Central memory CD8-positive, alpha-beta T cell (primary cell): ENCODE data around the gene NFATC1.

Experiments used
- ATAC-seq: fragments of 150-1000 bp; cut with Tn5 transposase; replicated peaks from 2 replicates; pipeline ENCODE4 v1.10.0; 2022; ENCODE audit warnings: mild to moderate bottlenecking, moderate FRiP score, moderate number of reproducible peaks; ENCODE audit not compliant: poor library complexity, severe bottlenecking; ENCODE audit errors: extremely low read depth
- DNase-seq, 2 donors: peaks; one replicate each; pipeline ENCODE4 v3.0.0; 2021; ENCODE audit warnings: low spot score in 2 of 2
- H3K27ac Mint-ChIP-seq: one replicate; pipeline ENCODE4 v1.8.0; 2022; ENCODE audit warnings: low read depth, mild to moderate bottlenecking, moderate library complexity, mixed read lengths
- H3K27me3 Mint-ChIP-seq: one replicate; pipeline ENCODE4 v1.8.0; 2022; ENCODE audit warnings: mixed read lengths
- H3K36me3 Mint-ChIP-seq: one replicate; pipeline ENCODE4 v1.8.0; 2022; ENCODE audit warnings: mild to moderate bottlenecking, moderate library complexity, mixed read lengths; ENCODE audit not compliant: insufficient read depth
- H3K4me1 Mint-ChIP-seq: one replicate; pipeline ENCODE4 v1.8.0; 2022; ENCODE audit warnings: mixed read lengths
- H3K4me3 Mint-ChIP-seq: one replicate; pipeline ENCODE4 v1.8.0; 2022; ENCODE audit warnings: mild to moderate bottlenecking, moderate library complexity, mixed read lengths
- H3K9me3 Mint-ChIP-seq: one replicate; pipeline ENCODE4 v1.8.0; 2022; ENCODE audit warnings: mixed read lengths

NFATC1 gene

GRCh38 chr18:79379251-79379905 is 16.4 kb upstream of the NFATC1 start:
- peaks cover 10% of the 10 kb centered on the region for H3K4me1 Mint-ChIP-seq
- no peak for DNase-seq
- ATAC-seq = no peak
- no peaks in the 10 kb centered on the region for H3K9me3 Mint-ChIP-seq
- H3K4me3 Mint-ChIP-seq = no peak overlapping the region
- peak overlapping the region; percentile 53 for H3K27ac Mint-ChIP-seq
- H3K27me3 Mint-ChIP-seq = no peaks in the 10 kb centered on the region
- H3K36me3 Mint-ChIP-seq = peaks cover 13% of the 10 kb centered on the region

GRCh38 chr18:79379931-79380815 is 15.6 kb upstream of the NFATC1 start:
- H3K27ac Mint-ChIP-seq = no peak overlapping the region
- H3K9me3 Mint-ChIP-seq = no peaks in the 10 kb centered on the region
- DNase-seq (no peak), ATAC-seq (no peak)
- no peaks in the 10 kb centered on the region for H3K27me3 Mint-ChIP-seq
- peaks cover 11% of the 10 kb centered on the region for H3K4me1 Mint-ChIP-seq
- peaks cover 13% of the 10 kb centered on the region for H3K36me3 Mint-ChIP-seq
- no peak overlapping the region for H3K4me3 Mint-ChIP-seq

- no peak overlapping the region for H3K4me3 Mint-ChIP-seq
- DNase-seq (peak; percentile 47 to 58), ATAC-seq (peak; percentile 29)
- no peaks in the 10 kb centered on the region for H3K27me3 Mint-ChIP-seq
- no peaks in the 10 kb centered on the region for H3K9me3 Mint-ChIP-seq
- peaks cover 8% of the 10 kb centered on the region for H3K36me3 Mint-ChIP-seq
- H3K4me1 Mint-ChIP-seq = peaks cover 11% of the 10 kb centered on the region
- no peak overlapping the region for H3K27ac Mint-ChIP-seq
Observed at GRCh38 chr18:79380816-79381806, 14.6 kb upstream of the NFATC1 start.

GRCh38 chr18:79381811-79382311 is 13.9 kb upstream of the NFATC1 start:
- no peak overlapping the region for H3K27ac Mint-ChIP-seq
- peaks cover 11% of the 10 kb centered on the region for H3K4me1 Mint-ChIP-seq
- H3K36me3 Mint-ChIP-seq = peaks cover 10% of the 10 kb centered on the region
- H3K27me3 Mint-ChIP-seq = no peaks in the 10 kb centered on the region
- ATAC-seq = no peak
- DNase-seq = no peak
- H3K9me3 Mint-ChIP-seq = no peaks in the 10 kb centered on the region
- no peak overlapping the region for H3K4me3 Mint-ChIP-seq

GRCh38 chr18:79382681-79383387 is 12.9 kb upstream of the NFATC1 start:
- Mint-ChIP-seq H3K4me1 (peaks cover 11% of the 10 kb centered on the region), H3K9me3 (no peaks in the 10 kb centered on the region), H3K27ac (no peak overlapping the region), H3K27me3 (no peaks in the 10 kb centered on the region), H3K36me3 (peaks cover 10% of the 10 kb centered on the region), H3K4me3 (no peak overlapping the region)
- DNase-seq = no peak
- ATAC-seq = no peak

GRCh38 chr18:79383388-79384056 is 12.2 kb upstream of the NFATC1 start:
- H3K4me1 Mint-ChIP-seq = peaks cover 13% of the 10 kb centered on the region
- H3K9me3 Mint-ChIP-seq = no peaks in the 10 kb centered on the region
- no peak overlapping the region for H3K4me3 Mint-ChIP-seq
- peaks cover 5% of the 10 kb centered on the region for H3K27me3 Mint-ChIP-seq
- H3K36me3 Mint-ChIP-seq = peaks cover 10% of the 10 kb centered on the region
- H3K27ac Mint-ChIP-seq = no peak overlapping the region
- DNase-seq = no peak
- ATAC-seq = no peak

- H3K4me3 Mint-ChIP-seq = no peak overlapping the region
Observed at GRCh38 chr18:79384151-79384807, 11.5 kb upstream of the NFATC1 start.

GRCh38 chr18:79384834-79385233 is 10.9 kb upstream of the NFATC1 start:
- DNase-seq (no peak), ATAC-seq (no peak)
- Mint-ChIP-seq H3K36me3 (peaks cover 7% of the 10 kb centered on the region), H3K27me3 (peaks cover 18% of the 10 kb centered on the region), H3K4me3 (no peak overlapping the region), H3K27ac (no peak overlapping the region), H3K9me3 (no peaks in the 10 kb centered on the region), H3K4me1 (peaks cover 11% of the 10 kb centered on the region)

More at GRCh38 chr18:79384151-79384807, 11.5 kb upstream of the NFATC1 start:
- Mint-ChIP-seq H3K9me3 (no peaks in the 10 kb centered on the region), H3K27me3 (peaks cover 13% of the 10 kb centered on the region), H3K36me3 (peaks cover 7% of the 10 kb centered on the region), H3K27ac (peak overlapping the region; percentile 82), H3K4me1 (peaks cover 11% of the 10 kb centered on the region)
- DNase-seq = no peak
- no peak for ATAC-seq

GRCh38 chr18:79385326-79385707 is 10.4 kb upstream of the NFATC1 start:
- no peak for ATAC-seq
- H3K4me3 Mint-ChIP-seq = no peak overlapping the region

GRCh38 chr18:79385708-79386341 is 9.9 kb upstream of the NFATC1 start:
- Mint-ChIP-seq H3K36me3 (peaks cover 7% of the 10 kb centered on the region), H3K27ac (no peak overlapping the region), H3K4me3 (no peak overlapping the region), H3K27me3 (peaks cover 28% of the 10 kb centered on the region), H3K4me1 (peaks cover 11% of the 10 kb centered on the region), H3K9me3 (no peaks in the 10 kb centered on the region)
- DNase-seq (no peak), ATAC-seq (no peak)

More at GRCh38 chr18:79385326-79385707, 10.4 kb upstream of the NFATC1 start:
- H3K27ac Mint-ChIP-seq = no peak overlapping the region
- H3K4me1 Mint-ChIP-seq = peaks cover 11% of the 10 kb centered on the region
- H3K27me3 Mint-ChIP-seq = peaks cover 23% of the 10 kb centered on the region
- no peaks in the 10 kb centered on the region for H3K9me3 Mint-ChIP-seq
- DNase-seq = no peak
- H3K36me3 Mint-ChIP-seq = peaks cover 7% of the 10 kb centered on the region
